ENCODE data around the gene GAPDH.
A peak's percentile ranks its signal among the peaks of the same experiment; 100 is the strongest.
"Not testable (repeated sequence)": the region's sequence is repeated elsewhere in the genome, so short reads cannot be mapped to it uniquely, and the experiment has no call there.

Gene GAPDH

DNA sequence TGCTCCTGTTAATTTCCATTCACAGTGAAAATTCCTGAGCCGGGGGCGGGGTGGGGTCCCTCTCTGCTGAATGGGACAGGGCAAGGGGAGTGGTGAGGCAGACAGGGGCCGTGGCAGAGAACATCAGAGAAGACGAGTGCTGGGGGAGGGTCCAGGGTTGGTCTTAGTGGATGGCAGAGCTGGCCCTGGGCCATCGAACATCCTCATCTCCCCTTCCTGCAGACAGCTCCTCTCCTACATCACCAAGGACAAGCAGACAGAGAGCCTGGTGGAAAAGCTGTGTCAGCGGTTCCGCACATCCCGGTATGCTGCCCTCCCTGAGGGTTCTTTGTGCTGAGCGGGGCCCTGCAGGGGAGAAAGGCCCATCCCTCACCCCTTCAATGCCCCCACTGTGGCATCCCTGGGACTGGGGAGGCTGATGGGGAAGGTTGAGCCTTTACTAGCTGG is 5.0 kb upstream of the GAPDH start:
- no peak for DNase-seq (ENCODE audit: low read depth)

DNA sequence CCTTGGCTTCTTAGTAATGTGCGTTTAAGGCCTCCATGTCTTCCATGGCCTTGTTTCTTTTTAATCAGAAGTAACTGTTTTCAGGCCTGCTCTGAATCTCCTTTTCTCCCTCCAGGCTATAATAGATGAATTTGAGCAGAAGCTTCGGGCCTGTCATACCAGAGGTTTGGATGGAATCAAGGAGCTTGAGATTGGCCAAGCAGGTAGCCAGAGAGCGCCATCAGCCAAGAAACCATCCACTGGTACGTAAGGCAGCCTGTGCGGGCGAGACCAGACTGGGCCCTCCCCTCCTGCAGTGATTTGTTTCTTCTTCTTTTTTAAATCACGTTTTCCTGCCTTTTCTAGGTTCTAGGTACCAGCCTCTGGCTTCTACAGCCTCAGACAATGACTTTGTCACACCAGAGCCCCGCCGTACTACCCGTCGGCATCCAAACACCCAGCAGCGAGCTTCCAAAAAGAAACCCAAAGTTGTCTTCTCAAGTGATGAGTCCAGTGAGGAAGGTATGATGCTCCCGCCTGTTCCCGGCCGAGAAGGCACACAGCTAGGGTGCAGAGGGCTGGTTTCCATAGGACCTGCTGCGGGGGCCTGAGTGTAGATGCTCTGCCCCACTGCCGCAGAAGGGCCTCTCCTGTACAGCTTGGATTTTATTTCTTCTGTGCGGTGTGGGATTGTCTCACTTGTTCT is 3.6 kb upstream of the GAPDH start:
- DNase-seq (ENCODE audit: low read depth): no peak

DNA sequence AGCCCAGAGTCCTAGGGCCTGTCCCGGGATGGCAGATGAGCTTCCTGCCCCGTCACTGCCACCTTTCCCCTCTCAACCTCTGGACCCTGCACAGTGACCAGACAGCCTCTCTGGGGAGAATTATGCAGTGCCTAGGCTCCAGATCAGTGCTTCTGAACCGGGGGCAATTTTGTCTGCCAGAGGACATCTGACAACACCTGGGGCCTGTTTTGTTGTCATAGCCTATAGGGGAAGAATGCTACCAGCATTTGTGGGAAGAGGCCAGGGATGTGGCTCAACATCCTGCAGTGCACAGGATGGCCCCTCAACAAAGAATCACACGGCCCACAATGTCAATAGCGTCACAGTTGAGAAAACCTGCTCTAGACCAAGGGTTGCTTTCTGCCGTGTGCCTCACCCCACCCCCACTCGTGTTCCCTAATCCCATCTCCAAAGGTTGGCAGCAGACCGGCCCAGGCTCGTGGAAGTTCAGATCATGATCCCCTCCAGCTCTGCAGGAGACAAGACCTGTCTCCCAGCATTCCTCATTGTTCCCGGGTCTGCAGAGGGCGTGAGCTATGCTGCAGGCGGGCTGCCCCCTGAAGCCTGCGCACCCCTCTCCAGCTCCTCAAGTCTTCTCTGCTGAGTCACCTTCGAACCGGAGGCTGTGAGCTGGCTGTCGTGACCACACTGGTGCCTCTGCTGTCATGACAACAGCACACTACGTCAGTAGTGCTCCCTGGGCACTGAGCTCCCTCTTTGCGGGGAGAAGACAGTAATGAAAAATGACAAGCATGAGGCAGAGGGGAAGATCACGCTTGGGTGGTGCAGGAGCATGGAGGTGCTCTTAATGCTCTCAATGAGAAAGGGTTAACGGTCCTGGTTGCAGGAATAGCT is 2.0 kb upstream of the GAPDH start:
- DNase-seq (ENCODE audit: low read depth): peak; percentile 94

DNA sequence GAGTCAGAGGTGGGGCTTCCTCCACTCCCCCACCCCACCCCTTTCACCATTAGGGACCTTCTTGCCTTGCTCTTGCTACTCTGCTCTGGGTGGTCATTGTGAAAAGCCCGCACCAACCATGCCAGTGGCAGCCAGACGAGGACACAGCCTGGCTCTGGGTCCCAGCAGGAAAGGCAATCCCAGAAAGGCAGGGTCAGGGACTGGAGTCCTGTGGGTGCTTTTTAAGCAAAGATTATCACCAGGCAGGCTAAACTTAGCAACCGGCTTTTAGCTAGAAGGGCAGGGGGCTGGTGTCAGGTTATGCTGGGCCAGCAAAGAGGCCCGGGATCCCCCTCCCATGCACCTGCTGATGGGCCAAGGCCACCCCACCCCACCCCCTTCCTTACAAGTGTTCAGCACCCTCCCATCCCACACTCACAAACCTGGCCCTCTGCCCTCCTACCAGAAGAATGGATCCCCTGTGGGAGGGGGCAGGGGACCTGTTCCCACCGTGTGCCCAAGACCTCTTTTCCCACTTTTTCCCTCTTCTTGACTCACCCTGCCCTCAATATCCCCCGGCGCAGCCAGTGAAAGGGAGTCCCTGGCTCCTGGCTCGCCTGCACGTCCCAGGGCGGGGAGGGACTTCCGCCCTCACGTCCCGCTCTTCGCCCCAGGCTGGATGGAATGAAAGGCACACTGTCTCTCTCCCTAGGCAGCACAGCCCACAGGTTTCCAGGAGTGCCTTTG is 1.2 kb upstream of the GAPDH start:
- no peak for DNase-seq (ENCODE audit: low read depth)

GRCh38 chr12:6533653-6533922 is 729 bp upstream of the GAPDH start:
- DNase-seq (ENCODE audit: low read depth): no peak

DNA sequence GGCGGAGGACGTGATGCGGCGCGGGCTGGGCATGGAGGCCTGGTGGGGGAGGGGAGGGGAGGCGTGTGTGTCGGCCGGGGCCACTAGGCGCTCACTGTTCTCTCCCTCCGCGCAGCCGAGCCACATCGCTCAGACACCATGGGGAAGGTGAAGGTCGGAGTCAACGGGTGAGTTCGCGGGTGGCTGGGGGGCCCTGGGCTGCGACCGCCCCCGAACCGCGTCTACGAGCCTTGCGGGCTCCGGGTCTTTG is 303 bp downstream of the GAPDH start:
- no peak for DNase-seq (ENCODE audit: low read depth)

DNA sequence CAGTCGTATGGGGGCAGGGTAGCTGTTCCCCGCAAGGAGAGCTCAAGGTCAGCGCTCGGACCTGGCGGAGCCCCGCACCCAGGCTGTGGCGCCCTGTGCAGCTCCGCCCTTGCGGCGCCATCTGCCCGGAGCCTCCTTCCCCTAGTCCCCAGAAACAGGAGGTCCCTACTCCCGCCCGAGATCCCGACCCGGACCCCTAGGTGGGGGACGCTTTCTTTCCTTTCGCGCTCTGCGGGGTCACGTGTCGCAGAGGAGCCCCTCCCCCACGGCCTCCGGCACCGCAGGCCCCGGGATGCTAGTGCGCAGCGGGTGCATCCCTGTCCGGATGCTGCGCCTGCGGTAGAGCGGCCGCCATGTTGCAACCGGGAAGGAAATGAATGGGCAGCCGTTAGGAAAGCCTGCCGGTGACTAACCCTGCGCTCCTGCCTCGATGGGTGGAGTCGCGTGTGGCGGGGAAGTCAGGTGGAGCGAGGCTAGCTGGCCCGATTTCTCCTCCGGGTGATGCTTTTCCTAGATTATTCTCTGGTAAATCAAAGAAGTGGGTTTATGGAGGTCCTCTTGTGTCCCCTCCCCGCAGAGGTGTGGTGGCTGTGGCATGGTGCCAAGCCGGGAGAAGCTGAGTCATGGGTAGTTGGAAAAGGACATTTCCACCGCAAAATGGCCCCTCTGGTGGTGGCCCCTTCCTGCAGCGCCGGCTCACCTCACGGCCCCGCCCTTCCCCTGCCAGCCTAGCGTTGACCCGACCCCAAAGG is 804 bp downstream of the GAPDH start:
- DNase-seq (ENCODE audit: low read depth): no peak

DNA sequence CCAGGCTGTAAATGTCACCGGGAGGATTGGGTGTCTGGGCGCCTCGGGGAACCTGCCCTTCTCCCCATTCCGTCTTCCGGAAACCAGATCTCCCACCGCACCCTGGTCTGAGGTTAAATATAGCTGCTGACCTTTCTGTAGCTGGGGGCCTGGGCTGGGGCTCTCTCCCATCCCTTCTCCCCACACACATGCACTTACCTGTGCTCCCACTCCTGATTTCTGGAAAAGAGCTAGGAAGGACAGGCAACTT is 1.3 kb downstream of the GAPDH start:
- no peak for DNase-seq (ENCODE audit: low read depth)

DNA sequence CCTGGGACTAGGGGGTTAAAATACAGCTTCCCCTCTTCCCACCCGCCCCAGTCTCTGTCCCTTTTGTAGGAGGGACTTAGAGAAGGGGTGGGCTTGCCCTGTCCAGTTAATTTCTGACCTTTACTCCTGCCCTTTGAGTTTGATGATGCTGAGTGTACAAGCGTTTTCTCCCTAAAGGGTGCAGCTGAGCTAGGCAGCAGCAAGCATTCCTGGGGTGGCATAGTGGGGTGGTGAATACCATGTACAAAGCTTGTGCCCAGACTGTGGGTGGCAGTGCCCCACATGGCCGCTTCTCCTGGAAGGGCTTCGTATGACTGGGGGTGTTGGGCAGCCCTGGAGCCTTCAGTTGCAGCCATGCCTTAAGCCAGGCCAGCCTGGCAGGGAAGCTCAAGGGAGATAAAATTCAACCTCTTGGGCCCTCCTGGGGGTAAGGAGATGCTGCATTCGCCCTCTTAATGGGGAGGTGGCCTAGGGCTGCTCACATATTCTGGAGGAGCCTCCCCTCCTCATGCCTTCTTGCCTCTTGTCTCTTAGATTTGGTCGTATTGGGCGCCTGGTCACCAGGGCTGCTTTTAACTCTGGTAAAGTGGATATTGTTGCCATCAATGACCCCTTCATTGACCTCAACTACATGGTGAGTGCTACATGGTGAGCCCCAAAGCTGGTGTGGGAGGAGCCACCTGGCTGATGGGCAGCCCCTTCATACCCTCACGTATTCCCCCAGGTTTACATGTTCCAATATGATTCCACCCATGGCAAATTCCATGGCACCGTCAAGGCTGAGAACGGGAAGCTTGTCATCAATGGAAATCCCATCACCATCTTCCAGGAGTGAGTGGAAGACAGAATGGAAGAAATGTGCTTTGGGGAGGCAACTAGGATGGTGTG is 1.9 kb downstream of the GAPDH start:
- no peak for DNase-seq (ENCODE audit: low read depth)

DNA sequence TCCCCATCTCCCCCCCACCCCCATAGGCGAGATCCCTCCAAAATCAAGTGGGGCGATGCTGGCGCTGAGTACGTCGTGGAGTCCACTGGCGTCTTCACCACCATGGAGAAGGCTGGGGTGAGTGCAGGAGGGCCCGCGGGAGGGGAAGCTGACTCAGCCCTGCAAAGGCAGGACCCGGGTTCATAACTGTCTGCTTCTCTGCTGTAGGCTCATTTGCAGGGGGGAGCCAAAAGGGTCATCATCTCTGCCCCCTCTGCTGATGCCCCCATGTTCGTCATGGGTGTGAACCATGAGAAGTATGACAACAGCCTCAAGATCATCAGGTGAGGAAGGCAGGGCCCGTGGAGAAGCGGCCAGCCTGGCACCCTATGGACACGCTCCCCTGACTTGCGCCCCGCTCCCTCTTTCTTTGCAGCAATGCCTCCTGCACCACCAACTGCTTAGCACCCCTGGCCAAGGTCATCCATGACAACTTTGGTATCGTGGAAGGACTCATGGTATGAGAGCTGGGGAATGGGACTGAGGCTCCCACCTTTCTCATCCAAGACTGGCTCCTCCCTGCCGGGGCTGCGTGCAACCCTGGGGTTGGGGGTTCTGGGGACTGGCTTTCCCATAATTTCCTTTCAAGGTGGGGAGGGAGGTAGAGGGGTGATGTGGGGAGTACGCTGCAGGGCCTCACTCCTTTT is 2.7 kb downstream of the GAPDH start:
- DNase-seq (ENCODE audit: low read depth): no peak

GRCh38 chr12:6537580-6538419 is 3.5 kb downstream of the GAPDH start:
- not testable (repeated sequence) for DNase-seq (ENCODE audit: low read depth)

DNA sequence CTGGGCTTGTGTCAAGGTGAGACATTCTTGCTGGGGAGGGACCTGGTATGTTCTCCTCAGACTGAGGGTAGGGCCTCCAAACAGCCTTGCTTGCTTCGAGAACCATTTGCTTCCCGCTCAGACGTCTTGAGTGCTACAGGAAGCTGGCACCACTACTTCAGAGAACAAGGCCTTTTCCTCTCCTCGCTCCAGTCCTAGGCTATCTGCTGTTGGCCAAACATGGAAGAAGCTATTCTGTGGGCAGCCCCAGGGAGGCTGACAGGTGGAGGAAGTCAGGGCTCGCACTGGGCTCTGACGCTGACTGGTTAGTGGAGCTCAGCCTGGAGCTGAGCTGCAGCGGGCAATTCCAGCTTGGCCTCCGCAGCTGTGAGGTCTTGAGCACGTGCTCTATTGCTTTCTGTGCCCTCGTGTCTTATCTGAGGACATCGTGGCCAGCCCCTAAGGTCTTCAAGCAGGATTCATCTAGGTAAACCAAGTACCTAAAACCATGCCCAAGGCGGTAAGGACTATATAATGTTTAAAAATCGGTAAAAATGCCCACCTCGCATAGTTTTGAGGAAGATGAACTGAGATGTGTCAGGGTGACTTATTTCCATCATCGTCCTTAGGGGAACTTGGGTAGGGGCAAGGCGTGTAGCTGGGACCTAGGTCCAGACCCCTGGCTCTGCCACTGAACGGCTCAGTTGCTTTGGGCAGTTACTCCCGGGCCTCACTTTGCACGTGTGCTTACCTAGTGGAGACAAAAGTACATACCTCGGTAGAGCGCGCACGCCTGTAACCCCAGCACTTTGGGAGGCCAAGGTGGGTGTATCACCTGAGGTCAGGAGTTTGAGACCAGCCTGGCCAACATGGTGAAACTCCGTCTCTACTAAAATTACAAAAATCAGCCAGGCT is 4.3 kb downstream of the GAPDH start:
- no peak for DNase-seq (ENCODE audit: low read depth)

DNA sequence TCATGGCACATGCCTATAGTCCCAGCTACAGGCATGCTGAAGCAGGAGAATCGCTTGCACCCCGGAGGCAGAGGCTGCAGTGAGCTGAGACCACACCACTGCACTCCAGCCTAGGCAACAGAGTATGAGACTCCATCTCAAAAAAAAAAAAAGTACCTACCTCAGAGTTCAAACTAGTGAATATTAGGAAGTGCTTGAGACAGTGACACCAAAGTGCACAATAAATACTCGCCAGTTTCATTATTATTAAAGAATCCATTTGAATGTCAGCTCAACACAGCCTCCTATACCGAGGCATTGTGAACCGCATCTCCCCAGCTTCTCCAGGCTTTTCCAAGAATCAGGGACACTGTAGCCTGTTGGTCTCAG is 5.0 kb downstream of the GAPDH start:
- DNase-seq (ENCODE audit: low read depth): no peak

DNA sequence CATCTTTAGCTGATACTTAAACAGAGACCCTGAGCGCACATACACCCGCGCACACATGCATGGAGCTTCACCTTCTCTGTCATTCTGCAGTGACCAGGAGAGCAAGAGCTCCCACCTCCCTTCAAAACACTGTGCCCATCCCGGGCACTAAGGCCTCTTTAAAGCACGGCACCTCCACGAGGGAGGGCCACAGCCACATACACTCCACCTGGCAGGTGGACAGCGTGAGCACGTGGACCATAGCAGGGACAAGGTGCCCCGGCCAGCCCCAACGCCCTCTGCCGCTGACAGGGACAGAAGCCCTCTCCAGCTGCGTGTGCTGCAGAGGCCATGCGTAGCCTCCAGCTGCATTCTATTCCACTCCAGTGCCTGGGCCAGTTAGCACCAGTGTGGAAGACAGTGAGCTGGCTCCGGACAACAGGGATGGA is 5.4 kb downstream of the GAPDH start:
- no peak for DNase-seq (ENCODE audit: low read depth)

GRCh38 chr12:6540181-6540877 is 6.0 kb downstream of the GAPDH start:
- DNase-seq (ENCODE audit: low read depth): peak; percentile 91

DNA sequence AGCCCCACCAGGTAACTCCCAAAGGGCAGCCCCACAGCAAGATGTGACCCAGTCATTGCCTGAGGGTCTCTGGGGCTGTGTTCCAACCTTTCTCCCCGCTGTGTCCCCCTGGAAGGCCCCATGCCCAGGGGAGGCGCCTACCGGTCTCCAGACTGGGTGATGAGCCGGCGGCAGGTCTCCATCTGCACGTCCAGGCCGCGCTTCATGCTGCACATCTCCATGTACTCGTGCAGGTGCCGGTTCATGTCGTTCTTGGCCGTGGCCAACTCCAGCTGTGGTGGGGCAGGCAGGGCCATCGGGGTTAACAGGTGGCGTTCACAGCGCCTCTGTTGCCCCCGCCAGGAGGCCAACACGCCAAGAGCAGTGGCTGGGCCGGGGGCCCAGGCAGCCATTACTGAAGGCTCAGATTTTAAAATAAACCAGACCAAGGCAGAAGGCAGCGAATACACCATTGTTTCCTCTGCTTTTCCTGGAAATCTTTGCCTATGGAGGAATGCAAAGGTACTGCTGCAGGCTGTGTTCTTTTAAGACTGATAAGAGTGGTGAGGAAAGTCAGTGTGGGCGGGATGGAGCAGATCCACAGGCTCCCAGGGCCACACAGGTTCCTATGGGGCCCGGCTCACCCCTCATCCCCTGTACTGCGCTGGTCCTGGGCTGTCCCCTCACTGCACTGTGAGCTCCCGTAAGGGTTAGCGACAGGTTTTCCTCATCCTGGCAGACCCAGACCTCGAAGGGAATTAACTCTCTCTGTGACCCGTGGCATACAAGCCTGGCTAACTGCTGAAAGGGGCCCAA is 7.3 kb downstream of the GAPDH start:
- DNase-seq (ENCODE audit: low read depth): no peak

- no peak for DNase-seq (ENCODE audit: low read depth)
Observed at GRCh38 chr12:6542209-6543009, 8.1 kb downstream of the GAPDH start.
